ENCODE results near the gene MBL2.

Gene MBL2

DNA sequence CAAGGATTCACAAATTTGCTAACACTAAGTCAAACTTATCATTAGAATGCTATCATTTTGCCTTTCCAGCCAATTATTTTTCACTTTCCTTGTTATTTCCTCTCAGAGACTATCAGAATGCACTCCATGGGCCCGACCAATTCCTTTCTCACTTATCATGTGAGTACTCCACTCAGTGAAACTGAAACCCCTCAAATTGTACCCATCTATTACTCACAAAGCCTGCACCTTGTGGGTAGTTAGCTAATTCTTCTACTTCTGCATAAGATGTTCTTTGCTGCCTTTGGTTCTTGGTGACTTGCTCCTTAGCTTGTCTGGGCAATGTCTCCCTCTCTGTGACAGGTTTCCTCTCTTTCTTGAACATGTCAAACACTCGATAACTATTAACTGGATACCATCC, 35.2 kb upstream of the MBL2 start:
- H3K27ac ChIP-seq (ENCODE audit: low read depth, low read length, poor library complexity, severe bottlenecking), result no peak overlapping the region
- H2AFZ ChIP-seq (ENCODE audit: low read length), result no peak overlapping the region
- H3K9ac ChIP-seq (ENCODE audit: low read length), result no peak overlapping the region
- no peaks in the 10 kb centered on the region for H3K9me2 ChIP-seq (ENCODE audit: low read depth, low read length)
- no peaks in the 10 kb centered on the region for H4K20me1 ChIP-seq (ENCODE audit: insufficient read depth, low read length)
- H3K4me3 ChIP-seq (ENCODE audit: low read depth, low read length, poor library complexity, severe bottlenecking), result no peak overlapping the region
- TF ChIP-seq, protein P1, sequence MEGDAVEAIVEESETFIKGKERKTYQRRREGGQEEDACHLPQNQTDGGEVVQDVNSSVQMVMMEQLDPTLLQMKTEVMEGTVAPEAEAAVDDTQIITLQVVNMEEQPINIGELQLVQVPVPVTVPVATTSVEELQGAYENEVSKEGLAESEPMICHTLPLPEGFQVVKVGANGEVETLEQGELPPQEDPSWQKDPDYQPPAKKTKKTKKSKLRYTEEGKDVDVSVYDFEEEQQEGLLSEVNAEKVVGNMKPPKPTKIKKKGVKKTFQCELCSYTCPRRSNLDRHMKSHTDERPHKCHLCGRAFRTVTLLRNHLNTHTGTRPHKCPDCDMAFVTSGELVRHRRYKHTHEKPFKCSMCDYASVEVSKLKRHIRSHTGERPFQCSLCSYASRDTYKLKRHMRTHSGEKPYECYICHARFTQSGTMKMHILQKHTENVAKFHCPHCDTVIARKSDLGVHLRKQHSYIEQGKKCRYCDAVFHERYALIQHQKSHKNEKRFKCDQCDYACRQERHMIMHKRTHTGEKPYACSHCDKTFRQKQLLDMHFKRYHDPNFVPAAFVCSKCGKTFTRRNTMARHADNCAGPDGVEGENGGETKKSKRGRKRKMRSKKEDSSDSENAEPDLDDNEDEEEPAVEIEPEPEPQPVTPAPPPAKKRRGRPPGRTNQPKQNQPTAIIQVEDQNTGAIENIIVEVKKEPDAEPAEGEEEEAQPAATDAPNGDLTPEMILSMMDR (IDR thresholded peaks at IDR 0.05; ENCODE audit: low read length), result no peak
- no peak overlapping the region for H3K4me2 ChIP-seq (ENCODE audit: low read length)
- no peaks in the 10 kb centered on the region for H3K79me2 ChIP-seq (ENCODE audit: insufficient read depth, low read length)
- no peaks in the 10 kb centered on the region for H3K4me1 ChIP-seq (ENCODE audit: insufficient read depth, low read length, severe bottlenecking)
- no peaks in the 10 kb centered on the region for H3K36me3 ChIP-seq (ENCODE audit: insufficient read depth, low read length)
- H3F3A ChIP-seq (ENCODE audit: insufficient read depth, low read length), result no peaks in the 10 kb centered on the region
- no peaks in the 10 kb centered on the region for H3K27me3 ChIP-seq (ENCODE audit: insufficient read depth, low read length)
- H3K9me3 ChIP-seq (ENCODE audit: low read length), result no peaks in the 10 kb centered on the region

DNA sequence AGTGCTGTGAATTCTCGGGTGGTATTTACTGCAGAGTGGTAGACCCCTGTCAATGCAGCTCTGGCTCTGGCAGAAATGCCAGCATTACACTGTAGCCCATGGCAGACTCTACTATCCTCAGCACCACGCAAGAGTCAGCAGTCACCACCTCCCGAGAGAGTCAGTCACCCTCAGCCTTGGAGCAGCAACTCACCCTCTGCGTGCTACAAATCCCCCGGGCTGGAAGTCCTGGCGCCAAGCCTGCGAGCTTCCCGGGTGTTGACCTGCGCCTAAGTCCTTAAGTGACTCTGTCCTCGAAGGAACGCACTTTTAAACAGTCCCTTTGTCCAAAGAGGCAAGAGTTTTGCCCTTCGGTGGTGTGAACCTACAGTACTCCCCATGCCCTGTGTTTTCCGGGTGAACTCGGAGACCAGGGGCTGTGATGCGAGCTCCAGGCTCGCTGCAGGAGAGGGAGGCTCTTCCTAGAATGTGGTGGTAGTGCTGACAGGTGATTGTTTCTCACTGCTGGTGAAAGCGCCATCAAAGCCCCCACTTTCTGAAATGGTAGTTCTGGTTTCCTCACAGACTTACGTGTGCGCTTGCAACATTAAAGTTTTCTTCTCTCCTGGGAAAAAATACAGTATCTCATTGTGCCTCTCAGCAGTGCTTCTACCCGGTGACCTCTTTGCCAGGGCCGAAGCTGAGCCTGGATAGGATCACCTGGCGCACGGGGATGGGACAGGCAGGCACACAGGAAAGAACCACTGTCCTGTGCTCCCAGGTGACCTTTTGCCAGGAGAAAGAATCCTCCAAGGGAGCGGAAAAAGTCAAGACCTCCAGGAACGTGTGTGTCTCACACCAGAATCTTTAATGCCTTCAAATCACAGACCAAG, 33.1 kb upstream of the MBL2 start:
- H3K36me3 ChIP-seq (ENCODE audit: insufficient read depth, low read length), result no peaks in the 10 kb centered on the region
- TF ChIP-seq, protein P1 (IDR thresholded peaks at IDR 0.05; ENCODE audit: low read length), result no peak
- TF ChIP-seq EZH2 (IDR thresholded peaks at IDR 0.05; ENCODE audit: borderline replicate concordance, low read length), result no peak

DNA sequence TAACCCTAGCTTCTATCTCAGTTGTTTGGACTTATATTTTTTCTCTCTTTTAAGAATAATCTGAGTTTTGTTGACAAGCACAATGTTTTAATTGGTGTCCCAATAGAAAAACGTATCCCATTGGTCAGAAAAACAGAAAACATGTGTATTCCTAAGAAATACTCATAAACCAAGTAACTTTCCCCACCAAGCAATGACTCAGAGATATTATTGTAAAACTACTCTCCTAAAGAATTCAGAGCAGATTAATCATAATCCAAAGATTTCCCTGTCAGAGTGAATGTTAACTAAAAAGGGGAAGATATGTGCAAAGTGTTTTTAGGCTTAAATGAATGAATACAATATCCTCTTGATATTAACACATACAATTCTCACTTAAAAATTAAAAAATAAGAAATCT, 29.4 kb upstream of the MBL2 start:
- no peaks in the 10 kb centered on the region for H3K36me3 ChIP-seq (ENCODE audit: insufficient read depth, low read length)
- H3K9ac ChIP-seq (ENCODE audit: low read length), result no peak overlapping the region
- H3F3A ChIP-seq (ENCODE audit: insufficient read depth, low read length), result no peaks in the 10 kb centered on the region
- no peaks in the 10 kb centered on the region for H3K79me2 ChIP-seq (ENCODE audit: insufficient read depth, low read length)
- no peak overlapping the region for H2AFZ ChIP-seq (ENCODE audit: low read length)
- no peaks in the 10 kb centered on the region for H3K4me1 ChIP-seq (ENCODE audit: insufficient read depth, low read length, severe bottlenecking)
- H3K4me3 ChIP-seq (ENCODE audit: low read depth, low read length, poor library complexity, severe bottlenecking), result no peak overlapping the region
- TF ChIP-seq, protein P1 (IDR thresholded peaks at IDR 0.05; ENCODE audit: low read length), result no peak
- no peaks in the 10 kb centered on the region for H3K9me2 ChIP-seq (ENCODE audit: low read depth, low read length)
- H4K20me1 ChIP-seq (ENCODE audit: insufficient read depth, low read length), result no peaks in the 10 kb centered on the region
- H3K27ac ChIP-seq (ENCODE audit: low read depth, low read length, poor library complexity, severe bottlenecking), result no peak overlapping the region
- no peak overlapping the region for H3K4me2 ChIP-seq (ENCODE audit: low read length)
- no peaks in the 10 kb centered on the region for H3K9me3 ChIP-seq (ENCODE audit: low read length)
- no peaks in the 10 kb centered on the region for H3K27me3 ChIP-seq (ENCODE audit: insufficient read depth, low read length)

More for the DNA sequence above, 33.1 kb upstream of the MBL2 start:
- no peaks in the 10 kb centered on the region for H3K9me2 ChIP-seq (ENCODE audit: low read depth, low read length)
- H3K79me2 ChIP-seq (ENCODE audit: insufficient read depth, low read length), result no peaks in the 10 kb centered on the region
- no peak overlapping the region for H3K27ac ChIP-seq (ENCODE audit: low read depth, low read length, poor library complexity, severe bottlenecking)
- no peaks in the 10 kb centered on the region for H3K4me1 ChIP-seq (ENCODE audit: insufficient read depth, low read length, severe bottlenecking)
- no peak overlapping the region for H3K4me3 ChIP-seq (ENCODE audit: low read depth, low read length, poor library complexity, severe bottlenecking)
- H3F3A ChIP-seq (ENCODE audit: insufficient read depth, low read length), result no peaks in the 10 kb centered on the region
- no peak overlapping the region for H3K9ac ChIP-seq (ENCODE audit: low read length)
- no peaks in the 10 kb centered on the region for H3K27me3 ChIP-seq (ENCODE audit: insufficient read depth, low read length)
- no peaks in the 10 kb centered on the region for H3K9me3 ChIP-seq (ENCODE audit: low read length)
- H4K20me1 ChIP-seq (ENCODE audit: insufficient read depth, low read length), result no peaks in the 10 kb centered on the region
- H3K4me2 ChIP-seq (ENCODE audit: low read length), result no peak overlapping the region
- no peak overlapping the region for H2AFZ ChIP-seq (ENCODE audit: low read length)
